Tibial nerve (tissue), 4 donors: ENCODE data around the gene SLC26A2. TPM values are rescaled to one million over a fixed set of nuclear protein-coding genes. Genes with fewer than 3 reads are reported as not detected.

Source experiments
- DNase-seq, 2 donors: peaks; one replicate each; pipeline ENCODE4 v3.0.0-alpha.2; 2019; ENCODE audit warnings: low spot score in 2 of 2
- H3K27ac ChIP-seq, 4 donors: fragments of 200-600 bp; sonication (generic) in 3 of 4; one replicate each; pipeline ENCODE4 v1.5.1; 2017 to 2019; ENCODE audit warnings: mild to moderate bottlenecking in 1 of 4
- H3K27me3 ChIP-seq, 2 donors: fragments of 200-600 bp; sonication (generic) in 1 of 2; one replicate each; pipeline versions ENCODE4 v1.5.1 to v1.6.0; 2017 to 2019
- H3K36me3 ChIP-seq, 3 donors: fragments of 200-600 bp; sonication (generic); one replicate each; pipeline ENCODE4 v1.5.1; 2018 to 2019
- H3K4me1 ChIP-seq, 4 donors: fragments of 200-600 bp; sonication (generic) in 3 of 4; one replicate each; pipeline ENCODE4 v1.5.1; 2017 to 2019
- H3K4me3 ChIP-seq, 4 donors: fragments of 200-600 bp; sonication (generic) in 3 of 4; one replicate each; pipeline ENCODE4 v1.5.1; 2017 to 2019; ENCODE audit warnings: mild to moderate bottlenecking in 1 of 4, moderate library complexity in 1 of 4
- H3K9me3 ChIP-seq, 4 donors: fragments of 200-600 bp; sonication (generic) in 3 of 4; one replicate each; pipeline ENCODE4 v1.5.1; 2017 to 2019
- CTCF ChIP-seq, 5 experiments: fragments of 200-600 bp in 3 of 5; fragments of 450-650 bp in 2 of 5; sonication (generic) in 3 of 5; IDR thresholded peaks; one replicate each; pipeline ENCODE4 v1.5.1; 2016 to 2019; ENCODE audit warnings: antibody characterized with exemption in 5 of 5, mild to moderate bottlenecking in 3 of 5, moderate library complexity in 2 of 5
- EP300 ChIP-seq, 2 donors: sonication (generic); formaldehyde crosslinking; IDR thresholded peaks; one replicate each; pipeline ENCODE4 v1.6.1; 2017; ENCODE audit warnings: antibody characterized with exemption in 2 of 2, mild to moderate bottlenecking in 1 of 2
- POLR2A ChIP-seq, 2 donors: fragments of 450-650 bp; IDR thresholded peaks; one replicate each; pipeline ENCODE4 v1.6.1; 2017; ENCODE audit warnings: antibody characterized with exemption in 2 of 2, mild to moderate bottlenecking in 2 of 2, moderate library complexity in 2 of 2
- WGBS, 2 donors: methylation state at CpG; one replicate each; pipeline ENCODE4 v1.1.5; 2018; 5-methylcytosine and 5-hydroxymethylcytosine counted together
- total RNA-seq, 4 donors: library from RNA; depleted of rRNA; stranded (reverse); fragments of >200 nt; gene quantifications; one replicate each; pipeline ENCODE4 v1.1.0, GENCODE V29; 2016

SLC26A2 gene
- 10 to 100 TPM; 10.2 to 17.9 (median 12.4) TPM for total RNA-seq

DNA sequence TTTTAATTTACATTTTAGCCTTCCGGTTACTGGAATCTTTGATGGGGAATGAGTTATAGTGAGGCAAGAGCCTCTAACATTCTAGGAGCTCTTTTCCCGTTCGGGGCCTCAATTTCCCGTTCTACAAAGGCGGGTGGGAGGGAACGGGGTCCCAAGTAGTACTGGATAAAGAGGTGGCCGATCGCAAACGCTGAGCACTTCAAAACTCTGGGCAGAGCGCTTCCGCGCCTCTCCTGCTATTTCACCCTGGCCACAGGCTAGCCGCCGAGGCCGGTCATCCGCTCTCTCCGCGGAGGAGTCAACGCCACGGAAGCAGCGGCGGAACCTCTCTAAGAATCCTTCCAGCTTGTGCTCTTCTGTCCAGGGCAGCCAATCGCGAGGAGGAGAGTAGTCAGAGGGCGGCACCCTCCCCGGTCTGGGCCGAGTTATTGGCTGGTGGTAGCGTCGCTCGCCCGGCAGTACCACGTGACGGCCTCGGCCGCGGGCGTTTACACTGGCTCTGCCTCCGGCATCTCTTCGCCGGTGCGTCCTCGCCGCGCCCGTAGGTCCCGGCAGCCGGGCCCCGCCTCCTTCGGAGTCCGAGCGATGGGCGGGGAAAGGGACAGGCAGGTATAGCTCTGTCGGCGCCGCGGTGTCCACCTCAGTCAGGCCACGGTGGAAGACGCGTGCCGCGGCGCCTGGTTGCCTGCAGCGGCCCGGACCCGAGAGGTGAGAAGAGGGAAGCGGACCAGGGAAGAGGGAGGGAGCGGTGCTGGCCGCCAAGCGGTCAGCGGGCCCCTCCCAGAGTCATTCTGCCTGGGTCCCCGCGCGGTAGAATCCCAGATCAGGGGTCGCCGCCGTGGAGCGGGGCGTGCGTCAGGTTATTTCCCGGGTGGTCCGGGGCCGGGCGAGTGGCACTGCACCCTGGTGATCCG, at the start of gene SLC26A2:
Gene SLC26A2, plus strand, starts transcription at position 487 of the 914 bp plus-strand sequence. CDS start 16,895 bp downstream, outside the sequence.
- WGBS, 2 donors, result 1% methylated on average over 53 to 84 of the region's 84 CpGs
- H3K4me1 ChIP-seq, result peaks cover 0 to 29% (median 10%) of the 10 kb centered on the region in 4 donors
- peak; percentile 95 to 96 for DNase-seq
- H3K9me3 ChIP-seq, result no peaks in the 10 kb centered on the region
- peak in 1 of 2 donors; percentile 99 for TF ChIP-seq EP300 (IDR thresholded peaks at IDR 0.05)
- TF ChIP-seq CTCF (IDR thresholded peaks at IDR 0.05), result peak in 1 of 5 experiments; percentile 24
- TF ChIP-seq POLR2A (IDR thresholded peaks at IDR 0.05), result peak; percentile 89 to 95
- no peaks in the 10 kb centered on the region for H3K27me3 ChIP-seq
- H3K4me3 ChIP-seq, result peak within 1 kb of the TSS; percentile 76 to 89 (median 88)
- H3K27ac ChIP-seq, result peak within 1 kb of the TSS; percentile 80 to 94 (median 92)
- H3K36me3 ChIP-seq, result no peaks in the 10 kb centered on the region

DNA sequence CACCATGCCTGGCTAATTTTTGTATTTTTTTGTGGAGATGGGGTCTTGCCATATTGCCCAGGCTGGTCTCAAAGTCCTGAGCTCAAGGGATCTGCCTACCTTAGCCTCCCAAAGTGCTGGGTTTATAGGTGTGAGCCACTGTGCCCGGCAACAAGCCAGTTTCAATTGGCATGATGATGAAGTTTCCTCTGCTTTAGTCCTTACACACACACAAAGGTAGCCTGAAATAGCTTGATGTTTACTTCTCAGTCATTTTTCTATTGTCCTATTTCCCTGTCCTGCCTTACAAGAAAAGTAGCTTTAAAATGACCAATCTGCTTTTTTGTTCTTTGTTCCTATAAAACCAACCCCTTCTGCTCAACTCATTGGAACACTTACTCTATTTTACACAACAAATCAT, 49.5 kb upstream of the SLC26A2 start:
- Histone ChIP-seq H3K27ac (no peak overlapping the region), H3K9me3 (no peaks in the 10 kb centered on the region), H3K27me3 (no peaks in the 10 kb centered on the region), H3K4me1 (no peaks in the 10 kb centered on the region), H3K36me3 (no peaks in the 10 kb centered on the region), H3K4me3 (no peak overlapping the region)
- TF ChIP-seq EP300 (IDR thresholded peaks at IDR 0.05), result no peak
- TF ChIP-seq CTCF (IDR thresholded peaks at IDR 0.05), result no peak
- no peak for TF ChIP-seq POLR2A (IDR thresholded peaks at IDR 0.05)
- 77 to 87% methylated on average over 1 of the region's 1 CpG for WGBS, 2 donors
- DNase-seq, result no peak

- WGBS, 2 donors, result 89 to 96% methylated on average over 3 of the region's 3 CpGs
- H3K9me3 ChIP-seq, result no peaks in the 10 kb centered on the region
- no peaks in the 10 kb centered on the region for H3K27me3 ChIP-seq
- no peak for DNase-seq
- no peaks in the 10 kb centered on the region for H3K4me1 ChIP-seq
- H3K36me3 ChIP-seq, result no peaks in the 10 kb centered on the region
- H3K4me3 ChIP-seq, result no peak overlapping the region
- no peak overlapping the region for H3K27ac ChIP-seq
- TF ChIP-seq EP300 (IDR thresholded peaks at IDR 0.05), result no peak
- no peak for TF ChIP-seq CTCF (IDR thresholded peaks at IDR 0.05)
- TF ChIP-seq POLR2A (IDR thresholded peaks at IDR 0.05), result no peak
Measured at GRCh38 chr5:149912226-149912871, 48.2 kb upstream of the SLC26A2 start.

- Histone ChIP-seq H3K27me3 (no peaks in the 10 kb centered on the region), H3K9me3 (no peaks in the 10 kb centered on the region)
Measured at GRCh38 chr5:149913436-149914419, 46.8 kb upstream of the SLC26A2 start.

More at GRCh38 chr5:149913436-149914419, 46.8 kb upstream of the SLC26A2 start:
- no peak for DNase-seq
- H3K27ac ChIP-seq, result no peak overlapping the region
- no peaks in the 10 kb centered on the region for H3K36me3 ChIP-seq
- H3K4me1 ChIP-seq, result no peaks in the 10 kb centered on the region
- H3K4me3 ChIP-seq, result no peak overlapping the region
- TF ChIP-seq EP300 (IDR thresholded peaks at IDR 0.05) (no peak), CTCF (IDR thresholded peaks at IDR 0.05) (no peak), POLR2A (IDR thresholded peaks at IDR 0.05) (no peak)
- 69 to 76% methylated on average over 7 of the region's 7 CpGs for WGBS, 2 donors
